Measurements from ENCODE around the gene ECI1.

- TF ChIP-seq CTCF (IDR thresholded peaks at IDR 0.05) (no peak), POLR2A (IDR thresholded peaks at IDR 0.05) (no peak)
Measured at GRCh38 chr16:2234813-2235170, 16.6 kb downstream of the ECI1 start.
